ENCODE data around the gene TMEM150B. TPM values are rescaled to one million over a fixed set of nuclear protein-coding genes. Genes with fewer than 3 reads are reported as not detected.

TMEM150B gene
- polyA plus RNA-seq, 1 of the 3 experiments (the other 2 are of a cell fraction), result not detected

GRCh38 chr19:55302318-55302703, 22.8 kb downstream of the TMEM150B start:
- no peak overlapping the region for H3K4me2 ChIP-seq
- no peaks in the 10 kb centered on the region for H4K20me1 ChIP-seq (ENCODE audit: insufficient read depth)
- no peak overlapping the region for H3K9ac ChIP-seq
- no peak overlapping the region for H3K4me3 ChIP-seq (ENCODE audit: low read depth in 2 of 2, low read length in 1 of 2)
- H3K9me3 ChIP-seq, result no peaks in the 10 kb centered on the region
- H3K4me1 ChIP-seq (ENCODE audit: control insufficient read depth in 1 of 2, insufficient read depth in 2 of 2, low read depth in 1 of 2, low read length in 1 of 2), result peaks cover 0 to 8% of the 10 kb centered on the region in 2 experiments; a peak in 1 of 4 replicates
- POLR2A ChIA-PET, result interaction anchor here (1.1 to 2.1 kb wide), 3 partner anchors 8 to 105 kb away, joined by 3 to 8 read pairs (median 4); partner anchors contain the start of gene UBE2S
- H3K27ac ChIP-seq (ENCODE audit: low read depth in 2 of 2, low read length in 1 of 2), result no peak overlapping the region; a peak in 1 of 4 replicates
- CTCF ChIA-PET, result interaction anchor here (0.7 to 3.3 kb wide), 41 partner anchors 8 to 321 kb away, joined by 3 to 46 read pairs (median 7); partner anchors contain the start of genes COX6B2, GARIN5B, HSPBP1 and KMT5C
- DNase-seq, result no peak
- peaks cover 17 to 39% of the 10 kb centered on the region in 2 experiments for H3K36me3 ChIP-seq (replicated peaks in 1 of 2; ENCODE audit: control insufficient read depth in 1 of 2, insufficient read depth in 2 of 2, low read length in 1 of 2)
- no peaks in the 10 kb centered on the region for H3F3A ChIP-seq (replicated peaks; ENCODE audit: insufficient read depth)
- no peaks in the 10 kb centered on the region for H3K79me2 ChIP-seq (ENCODE audit: insufficient read depth)
- 62% methylated on average over 12 of the region's 12 CpGs for WGBS (ENCODE audit: low lambda C conversion rate)
- no peak overlapping the region for H2AFZ ChIP-seq (ENCODE audit: low read depth)
- H3K27me3 ChIP-seq (ENCODE audit: insufficient read depth), result no peaks in the 10 kb centered on the region
- no peak for TF ChIP-seq EZH2phosphoT487 (IDR thresholded peaks at IDR 0.05; ENCODE audit: borderline replicate concordance, low read depth)
- no peak for TF ChIP-seq GABPA (IDR thresholded peaks at IDR 0.05; ENCODE audit: low read depth)
- TF ChIP-seq IRF3 (IDR thresholded peaks at IDR 0.05; ENCODE audit: low read depth, low read length), result no peak
- TF ChIP-seq MAX (IDR thresholded peaks at IDR 0.05; ENCODE audit: low read depth), result no peak
- no peak for TF ChIP-seq RAD21 (IDR thresholded peaks at IDR 0.05; ENCODE audit: low read length)
- no peaks in the 10 kb centered on the region for H3K9me2 ChIP-seq

- H3K4me1 ChIP-seq (ENCODE audit: control insufficient read depth in 1 of 2, insufficient read depth in 2 of 2, low read depth in 1 of 2, low read length in 1 of 2), result peaks cover 0 to 8% of the 10 kb centered on the region in 2 experiments; a peak in 1 of 4 replicates
- no peaks in the 10 kb centered on the region for H4K20me1 ChIP-seq (ENCODE audit: insufficient read depth)
- WGBS (ENCODE audit: low lambda C conversion rate), result 18% methylated on average over 33 of the region's 42 CpGs
- H3K79me2 ChIP-seq (ENCODE audit: insufficient read depth), result no peaks in the 10 kb centered on the region
- H3K9ac ChIP-seq, result no peak overlapping the region
- H3K4me2 ChIP-seq, result peak overlapping the region; percentile 5; the same call in 1 of the 2 replicates
- no peaks in the 10 kb centered on the region for H3K27me3 ChIP-seq (ENCODE audit: insufficient read depth)
- ChIA-PET POLR2A (interaction anchor here (1.1 to 2.1 kb wide), 3 partner anchors 8 to 106 kb away, joined by 3 to 8 read pairs (median 4); partner anchors contain the start of gene UBE2S), CTCF (interaction anchor here (0.6 to 3.3 kb wide), 61 partner anchors 8 to 330 kb away, joined by 3 to 46 read pairs (median 5); partner anchors contain the start of genes COX6B2, GARIN5B, HSPBP1 and KMT5C)
- DNase-seq, result peak; percentile 99
- H3K27ac ChIP-seq (ENCODE audit: low read depth in 2 of 2, low read length in 1 of 2), result peak overlapping the region in 1 of 2 experiments; percentile 41; a peak in 1 of 4 replicates
- H3K4me3 ChIP-seq (ENCODE audit: low read depth in 2 of 2, low read length in 1 of 2), result peak overlapping the region in 1 of 2 experiments; percentile 21; a peak in 3 of 4 replicates
- peak; percentile 73 for TF ChIP-seq RAD21 (IDR thresholded peaks at IDR 0.05; ENCODE audit: low read length)
- no peak for TF ChIP-seq ZBTB33 (IDR thresholded peaks at IDR 0.05; ENCODE audit: borderline replicate concordance, low read depth)
- TF ChIP-seq GABPA (IDR thresholded peaks at IDR 0.05; ENCODE audit: low read depth), result no peak
- peak; percentile 89 for TF ChIP-seq NRF1 (IDR thresholded peaks at IDR 0.05; ENCODE audit: low read depth, low read length)
- peak; percentile 91 for TF ChIP-seq CTCF (IDR thresholded peaks at IDR 0.05)
- TF ChIP-seq EZH2phosphoT487 (IDR thresholded peaks at IDR 0.05; ENCODE audit: borderline replicate concordance, low read depth), result no peak
- TF ChIP-seq SMC3 (IDR thresholded peaks at IDR 0.05; ENCODE audit: low read depth, low read length), result peak; percentile 79
- no peak for TF ChIP-seq MEF2A (IDR thresholded peaks at IDR 0.05; ENCODE audit: borderline replicate concordance, low read depth)
- H2AFZ ChIP-seq (ENCODE audit: low read depth), result peak overlapping the region; percentile 68; the same call in 1 of the 2 replicates
- no peaks in the 10 kb centered on the region for H3F3A ChIP-seq (replicated peaks; ENCODE audit: insufficient read depth)
- no peaks in the 10 kb centered on the region for H3K9me3 ChIP-seq
- peaks cover 10 to 35% of the 10 kb centered on the region in 2 experiments for H3K36me3 ChIP-seq (replicated peaks in 1 of 2; ENCODE audit: control insufficient read depth in 1 of 2, insufficient read depth in 2 of 2, low read length in 1 of 2)
- H3K9me2 ChIP-seq, result no peaks in the 10 kb centered on the region
Measured at GRCh38 chr19:55301459-55302317, 23.5 kb downstream of the TMEM150B start.
